Frontal cortex (tissue), 4 donors: ENCODE data around the gene COL8A2. TPM values are rescaled to one million over a fixed set of nuclear protein-coding genes. Genes with fewer than 3 reads are reported as not detected.
A peak's percentile ranks its signal among the peaks of the same experiment; 100 is the strongest.
"Not testable (repeated sequence)": the region's sequence is repeated elsewhere in the genome, so short reads cannot be mapped to it uniquely, and the experiment has no call there.

Experiments used
- DNase-seq, 2 donors: peaks; one replicate each; pipeline ENCODE4 v3.0.0; 2012; ENCODE audit warnings: low spot score in 2 of 2
- FAIRE-seq: peaks from 2 replicates; lab custom pipeline; 2012; peaks lifted over from hg19 to GRCh38; lab: Jason Lieb, UNC
- total RNA-seq: library from RNA; depleted of rRNA; stranded (reverse); fragments of >200 nt; gene quantifications from one replicate; pipeline ENCODE4 v1.2.3, GENCODE V29; 2014
- donor health status: control.
- donor health status: control.
- donor health status: control.

The COL8A2 gene
- 0.82 TPM for total RNA-seq

DNA sequence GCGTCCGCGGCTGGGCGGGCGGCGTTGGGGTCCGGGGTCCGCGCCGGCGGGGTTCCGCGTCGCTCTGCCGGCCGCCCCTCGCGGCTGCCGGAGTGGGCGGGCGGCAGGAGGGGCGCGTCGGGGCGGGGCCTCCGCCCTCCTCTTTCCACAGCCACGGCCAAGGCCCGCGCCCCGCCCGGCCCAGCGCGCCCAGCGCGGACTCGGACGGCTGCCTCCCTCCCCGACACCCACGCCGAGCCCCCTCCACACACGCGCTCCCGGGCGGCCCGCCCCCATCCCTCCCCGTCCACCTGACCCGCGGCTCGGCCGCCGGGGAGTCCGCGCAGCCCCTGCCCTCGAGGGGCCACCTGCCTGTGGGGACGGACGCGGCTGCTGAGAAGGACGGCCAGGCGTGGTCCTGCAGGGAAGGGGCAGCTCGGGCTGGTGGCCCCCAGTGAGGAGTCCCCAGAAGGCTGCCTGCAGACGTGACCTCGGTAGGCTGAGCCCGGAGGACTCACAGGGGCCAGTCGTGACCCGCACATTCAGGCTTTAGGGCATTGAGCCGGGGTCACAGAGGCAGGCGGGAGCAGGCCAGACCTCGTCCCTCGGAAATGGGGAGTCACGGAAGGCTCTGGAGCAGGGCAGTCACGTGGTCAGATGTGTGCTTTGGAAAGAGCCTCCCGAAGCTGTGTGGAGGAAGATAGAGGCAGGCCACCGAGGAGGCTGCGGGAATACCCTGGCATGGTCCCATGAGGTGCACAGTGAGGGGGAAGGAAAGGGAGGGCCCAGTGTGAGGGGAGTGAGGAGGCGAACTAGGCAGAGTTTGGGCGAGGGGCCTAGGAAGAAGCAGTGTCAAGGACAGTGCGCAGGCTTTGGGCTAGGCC, at the start of gene COL8A2:
TSS of gene COL8A2 (minus strand) at position 94 of the 863 bp plus-strand sequence. CDS start 24,980 bp downstream, outside the sequence.
- FAIRE-seq (no peak), DNase-seq (peak in 1 of 2 donors; percentile 64)

DNA sequence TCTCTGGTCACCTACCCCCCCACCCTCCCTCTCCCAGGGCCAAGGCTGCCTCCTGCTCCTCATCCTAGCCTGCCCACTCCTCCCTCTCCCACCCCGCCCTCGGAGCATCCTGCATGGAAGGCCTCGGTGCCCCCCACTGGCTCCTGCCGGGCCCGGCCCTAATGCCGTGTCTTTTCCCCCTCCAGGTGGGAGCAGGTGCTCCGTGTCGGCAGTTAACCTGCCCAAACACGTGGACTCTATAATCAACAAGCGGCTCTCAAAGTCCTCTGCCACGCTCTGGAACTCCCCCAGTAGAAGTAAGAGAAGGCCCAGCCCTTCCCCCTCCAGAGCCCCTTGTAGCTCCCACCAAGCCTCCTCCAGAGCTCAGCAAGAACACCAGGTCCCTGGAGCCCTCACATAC, 49.7 kb upstream of the COL8A2 start:
- DNase-seq: no peak
- no peak for FAIRE-seq

DNA sequence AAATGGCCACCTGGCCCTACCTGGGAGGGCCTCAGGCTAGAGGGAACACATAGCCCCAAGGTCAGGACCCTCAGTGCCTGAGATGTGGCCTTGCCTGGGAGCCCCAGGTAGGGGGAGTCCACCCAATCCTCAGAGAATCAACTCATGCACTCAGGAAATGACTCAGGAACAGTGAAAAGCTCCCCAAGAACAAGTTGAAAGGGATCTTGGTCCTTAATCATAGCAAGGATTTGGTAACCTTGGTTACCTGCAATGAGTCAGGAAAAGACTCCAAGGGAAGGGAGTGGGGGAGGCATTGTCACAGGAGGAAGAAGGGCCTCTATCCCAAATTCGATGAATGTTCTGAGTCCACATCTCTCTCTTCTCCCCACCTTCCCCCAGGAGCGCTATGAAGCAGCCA, 48.0 kb upstream of the COL8A2 start:
- no peak for FAIRE-seq
- no peak for DNase-seq

DNA sequence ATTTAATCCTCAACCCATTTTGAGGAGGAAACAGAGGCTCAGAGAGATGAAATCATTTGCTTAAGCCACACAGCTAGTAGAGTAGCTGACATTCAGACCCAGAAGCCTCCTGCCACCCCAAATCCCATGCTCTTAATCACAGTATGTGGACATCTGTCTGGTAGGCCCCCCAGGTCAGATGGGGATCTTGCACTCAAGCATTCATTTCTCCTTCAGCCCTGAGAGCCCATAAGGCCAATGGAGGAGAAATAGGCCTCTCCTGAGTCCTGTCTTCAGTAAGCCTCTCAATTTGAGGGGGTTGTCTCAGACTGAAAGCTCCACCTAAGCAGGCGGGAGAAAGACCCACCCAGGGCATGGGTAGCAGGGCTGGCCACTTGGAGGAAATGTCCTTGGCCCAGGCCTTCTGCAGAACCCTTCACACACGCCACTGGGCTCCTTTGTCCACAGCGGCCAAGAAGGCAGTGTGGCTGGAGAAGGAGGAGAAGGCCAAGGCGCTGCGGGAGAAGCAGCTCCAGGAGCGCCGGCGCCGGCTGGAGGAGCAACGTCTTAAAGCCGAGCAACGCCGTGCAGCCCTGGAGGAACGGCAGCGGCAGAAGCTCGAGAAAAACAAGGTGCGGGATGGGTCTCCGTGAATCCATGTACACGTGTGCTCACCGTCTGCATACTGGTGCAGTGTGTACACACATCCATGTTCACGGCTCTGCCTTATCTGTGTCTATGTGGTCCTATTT, 47.2 kb upstream of the COL8A2 start:
- FAIRE-seq (no peak), DNase-seq (no peak)

DNA sequence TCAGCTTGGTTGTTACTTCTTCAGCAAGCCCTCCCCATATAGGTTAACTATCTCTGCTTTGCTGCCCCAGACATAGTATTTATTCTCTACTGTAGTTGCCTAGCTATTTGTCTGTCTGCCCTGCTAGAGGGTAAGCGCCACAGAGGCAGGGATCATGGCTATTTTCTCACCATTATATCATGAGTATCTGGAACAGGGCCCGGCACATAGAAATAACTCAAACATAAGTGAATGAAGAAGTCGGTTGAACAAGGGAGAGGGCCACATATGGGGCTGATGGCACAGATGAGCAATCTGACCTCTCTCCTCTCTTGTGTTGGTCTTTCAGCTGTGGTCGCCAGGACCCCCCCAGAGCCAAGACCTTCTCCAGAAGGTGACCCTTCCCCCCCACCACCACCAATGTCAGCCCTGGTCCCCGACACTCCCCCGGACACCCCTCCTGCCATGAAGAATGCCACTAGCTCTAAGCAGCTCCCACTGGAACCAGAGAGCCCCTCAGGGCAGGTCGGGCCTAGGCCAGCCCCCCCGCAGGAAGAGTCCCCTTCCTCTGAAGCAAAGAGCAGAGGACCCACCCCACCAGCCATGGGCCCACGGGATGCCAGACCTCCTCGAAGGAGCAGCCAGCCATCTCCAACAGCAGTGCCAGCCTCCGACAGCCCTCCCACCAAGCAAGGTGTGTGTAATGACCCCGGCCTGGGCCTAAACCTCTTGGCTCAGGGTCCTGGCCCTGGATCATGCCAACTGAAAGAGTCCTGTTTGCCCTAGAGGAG, 45.8 kb upstream of the COL8A2 start:
- no peak for DNase-seq
- FAIRE-seq: no peak

DNA sequence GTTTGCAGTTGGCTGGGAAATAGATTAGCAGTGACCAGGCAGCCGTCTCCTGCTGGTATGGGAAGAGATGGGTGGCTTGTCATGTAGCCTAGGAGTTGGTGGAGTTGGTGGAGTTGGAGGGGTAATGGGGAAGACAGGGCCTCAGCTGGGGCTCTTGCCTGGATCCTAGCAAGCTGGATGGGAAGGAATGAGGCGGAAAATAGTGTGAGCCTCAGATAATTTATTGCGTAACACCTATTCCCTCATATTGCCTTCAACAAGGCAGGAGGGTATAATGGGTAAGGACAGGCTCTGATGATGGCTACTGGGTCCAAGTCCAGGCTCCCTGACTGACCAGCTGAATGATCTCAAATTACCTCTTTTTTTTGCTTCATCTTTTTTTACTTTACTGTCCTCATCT, 43.5 kb upstream of the COL8A2 start:
- no peak for FAIRE-seq
- DNase-seq: no peak

DNA sequence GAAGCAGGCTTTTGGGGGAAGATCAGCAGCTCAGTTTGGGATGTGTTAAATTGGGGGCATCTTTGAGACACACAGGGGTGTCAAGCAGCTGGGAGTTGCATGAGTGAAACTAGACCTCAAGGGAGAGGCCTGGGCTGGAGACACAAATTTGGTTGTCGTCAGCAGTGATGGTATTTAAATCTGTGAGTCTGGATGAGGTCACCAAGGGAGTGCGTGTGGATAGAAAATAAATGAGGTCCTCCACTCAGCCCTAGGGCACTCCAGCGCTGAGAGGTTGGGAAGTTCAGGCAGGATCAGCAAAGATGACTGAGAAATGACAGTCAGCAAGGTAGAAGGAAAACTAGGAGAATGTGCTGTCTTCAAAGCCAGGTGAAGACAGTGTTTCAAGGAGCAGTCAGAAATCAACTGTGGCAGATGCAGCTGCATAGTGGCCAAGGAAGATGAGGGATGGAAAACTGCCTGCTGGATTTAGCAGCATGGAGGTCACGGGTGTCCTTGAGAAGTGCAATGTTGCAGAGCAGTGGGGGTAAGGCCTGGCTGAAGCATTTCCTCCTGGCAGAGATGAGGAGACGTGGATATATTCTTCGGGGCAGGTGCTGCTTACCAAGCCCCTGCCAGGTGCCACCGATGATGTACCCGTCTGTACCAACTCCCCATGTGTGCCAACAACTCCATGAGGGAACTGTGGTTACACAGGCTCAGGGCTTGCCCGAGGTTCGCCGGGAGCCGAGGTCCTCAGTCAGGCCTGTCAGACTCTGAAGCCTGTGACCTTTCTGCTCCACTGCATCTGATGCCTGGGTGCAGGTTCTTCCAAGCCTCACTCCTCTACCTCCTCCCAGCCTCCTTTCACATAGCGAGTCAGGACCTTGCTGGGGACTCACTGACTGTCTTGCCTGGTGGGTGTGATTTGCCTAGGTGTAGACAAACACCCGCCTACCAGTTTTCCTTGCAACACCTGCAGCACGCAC, 42.2 kb upstream of the COL8A2 start:
- FAIRE-seq (no peak), DNase-seq (no peak)

DNA sequence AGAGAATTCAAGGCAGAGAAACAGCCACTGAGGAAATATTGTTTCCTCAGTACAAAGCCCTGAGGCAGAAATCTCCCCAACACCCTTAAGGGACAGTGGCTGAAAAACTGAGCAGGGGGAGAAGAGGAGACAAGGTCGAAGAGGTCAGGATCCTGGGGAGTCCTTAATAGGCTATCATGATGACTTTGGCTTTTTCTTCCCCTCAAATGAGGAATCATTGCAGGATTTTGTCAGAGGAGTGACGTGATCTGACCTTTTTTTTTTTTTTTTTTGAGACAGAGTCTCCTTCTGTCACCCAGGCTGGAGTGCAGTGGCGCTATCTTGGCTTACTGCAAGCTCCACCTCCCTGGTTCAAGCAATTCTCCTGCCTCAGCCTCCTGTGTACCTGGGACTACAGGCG, 41.1 kb upstream of the COL8A2 start:
- FAIRE-seq: no peak

DNA sequence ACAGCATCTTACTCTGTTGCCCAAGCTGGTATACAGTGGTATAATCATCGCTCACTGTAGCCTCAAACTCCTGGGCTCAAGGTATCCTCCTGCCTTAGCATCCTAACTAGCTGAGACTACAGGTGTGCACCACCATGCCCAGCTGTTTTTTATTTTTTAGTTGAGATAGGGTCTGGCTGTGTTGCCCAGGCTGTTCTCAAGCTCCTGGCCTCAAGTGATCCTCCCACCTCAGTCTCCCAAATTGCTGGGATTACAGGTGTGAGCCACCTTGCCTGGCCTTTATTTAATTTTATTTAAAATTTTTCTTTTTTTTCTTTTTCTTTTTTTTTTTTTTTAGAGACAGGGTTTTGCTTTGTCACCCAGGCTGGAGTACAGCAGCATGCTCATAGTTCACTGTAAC, 40.1 kb upstream of the COL8A2 start:
- DNase-seq (no peak), FAIRE-seq (no peak)

More for the DNA sequence above, 41.1 kb upstream of the COL8A2 start:
- DNase-seq: no peak

DNA sequence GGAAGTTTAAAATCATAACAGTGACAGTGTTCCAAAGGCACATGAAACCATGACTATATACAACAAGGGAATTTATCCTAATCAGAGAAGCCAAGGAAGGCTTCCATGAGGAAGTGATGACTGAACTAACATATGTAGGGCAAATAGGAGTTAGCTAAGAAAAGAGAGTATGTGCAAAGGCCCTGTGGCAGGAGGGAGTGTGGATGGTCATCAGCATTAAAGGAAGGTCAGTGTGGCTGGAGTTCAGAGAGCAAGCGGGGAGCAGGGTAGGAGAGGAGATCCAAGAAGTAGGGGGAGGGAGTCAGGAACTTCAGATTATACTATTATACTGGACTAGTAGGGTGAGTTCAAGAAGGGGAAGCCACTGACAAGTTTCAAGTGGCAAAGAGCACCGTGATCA, 39.3 kb upstream of the COL8A2 start:
- FAIRE-seq (no peak), DNase-seq (no peak)

DNA sequence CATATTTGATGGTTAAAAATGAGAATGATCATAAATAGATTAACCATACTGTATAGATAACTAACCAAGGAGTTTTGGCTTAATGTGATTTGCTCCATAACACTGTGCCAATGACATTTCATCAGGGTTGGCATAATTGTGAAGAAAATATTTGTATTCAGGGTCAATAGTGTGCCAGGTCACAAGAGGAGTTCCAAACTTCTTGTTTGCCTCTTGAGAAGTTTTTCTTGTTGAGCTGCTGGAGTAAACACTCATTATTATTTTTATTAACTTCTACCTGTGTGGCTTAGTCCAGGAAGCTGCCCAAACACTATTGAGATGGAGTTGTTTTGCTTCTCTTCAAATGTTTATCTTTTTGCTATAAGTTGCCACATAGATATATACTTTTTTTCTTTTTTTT, 38.4 kb upstream of the COL8A2 start:
- no peak for DNase-seq
- FAIRE-seq: no peak

DNA sequence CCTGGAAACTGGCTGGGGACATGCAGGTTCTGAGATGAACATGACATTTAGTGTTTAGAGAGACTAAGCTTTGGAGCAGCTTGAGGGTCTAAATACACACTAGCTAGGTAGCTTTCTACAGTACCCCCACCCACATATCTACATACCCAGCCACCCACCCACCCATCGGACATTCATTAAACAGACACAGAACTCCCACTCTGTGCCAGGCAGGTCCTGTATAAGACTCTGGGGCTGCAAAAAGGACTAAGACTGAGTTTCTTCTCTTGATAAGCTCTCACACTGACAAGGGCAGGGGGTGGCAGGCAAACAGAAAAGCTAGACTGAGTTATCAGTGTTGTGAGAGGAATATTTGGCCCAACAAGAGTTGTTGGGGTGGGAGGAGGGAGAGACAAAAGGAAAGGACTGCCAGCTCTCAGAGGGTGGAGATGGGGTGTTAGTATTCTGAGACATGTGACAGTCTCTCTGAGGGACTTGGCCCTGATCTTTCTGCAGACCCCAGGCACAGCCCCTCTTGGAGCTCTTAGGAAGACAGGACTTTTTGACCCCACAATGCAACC, 37.7 kb upstream of the COL8A2 start:
- DNase-seq (no peak), FAIRE-seq (no peak)

DNA sequence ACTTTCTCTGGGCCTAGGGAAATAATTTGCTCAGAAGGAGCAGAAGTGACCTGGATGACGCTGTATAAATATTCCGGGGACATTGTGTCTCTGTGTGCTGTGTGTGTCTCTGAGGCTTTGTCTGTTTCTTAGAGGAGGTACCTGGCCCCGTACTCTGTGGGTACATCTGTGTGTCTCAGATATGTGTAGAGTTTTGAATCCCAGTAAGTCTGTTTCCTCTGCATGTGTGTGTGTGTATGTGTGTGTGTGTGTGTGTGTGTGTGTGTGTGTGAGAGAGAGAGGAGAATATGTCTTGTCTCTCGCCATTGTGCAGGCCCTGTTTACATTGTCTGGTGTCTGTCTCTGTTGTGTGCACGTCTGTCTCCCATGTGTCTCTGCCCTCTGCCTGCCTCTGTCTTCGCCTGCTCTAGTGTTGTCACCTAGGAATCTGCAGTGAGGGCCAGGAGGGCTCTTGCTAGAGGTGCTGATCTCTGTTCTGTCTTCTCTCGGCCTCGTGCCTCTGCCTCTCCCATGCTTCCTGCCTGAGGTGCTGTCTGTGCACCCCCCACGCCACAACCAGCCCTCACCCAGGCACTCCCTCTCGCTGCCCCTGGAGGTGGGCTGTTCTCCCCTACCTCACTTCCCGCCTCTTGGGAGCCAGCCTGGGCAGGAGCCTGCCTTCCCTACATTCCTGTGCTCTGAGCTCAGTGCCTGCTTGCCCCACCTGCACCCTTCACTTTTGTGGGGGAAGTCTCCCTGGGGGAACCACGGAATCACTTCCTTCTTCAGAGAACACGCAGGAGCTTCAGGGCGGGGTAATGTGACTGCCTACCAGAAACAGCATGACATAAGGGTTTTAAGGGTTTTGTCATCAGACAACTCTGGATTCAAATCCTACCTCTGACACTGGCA, 36.9 kb upstream of the COL8A2 start:
- FAIRE-seq: no peak

DNA sequence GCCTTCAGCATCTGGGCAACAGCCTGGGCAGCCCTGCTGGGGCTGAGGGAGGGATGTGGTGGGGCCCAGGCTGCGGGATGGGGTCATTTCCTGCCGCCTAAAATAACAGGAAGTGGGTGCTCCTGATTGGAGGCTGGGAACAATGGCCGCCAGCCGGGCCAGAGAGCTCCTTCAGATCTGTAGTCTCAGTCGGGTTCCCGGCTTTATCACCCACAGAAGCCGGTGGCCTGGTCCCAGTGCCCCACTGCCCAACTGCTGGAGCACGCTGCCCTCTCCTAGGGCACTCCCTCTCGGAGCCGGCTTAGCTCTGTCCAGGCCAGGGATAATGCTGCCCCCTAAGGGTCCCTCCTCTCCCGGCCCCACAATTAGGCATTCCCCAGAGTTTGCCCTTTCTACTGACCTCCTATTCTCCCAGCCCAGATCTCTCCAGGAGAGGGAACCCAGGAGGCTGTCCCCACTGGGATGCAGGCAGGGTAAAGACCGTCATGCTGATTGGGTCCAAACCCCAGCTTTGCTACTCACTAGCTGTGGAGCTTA, 36.0 kb upstream of the COL8A2 start:
- no peak for FAIRE-seq
- no peak for DNase-seq

More for the DNA sequence above, 36.9 kb upstream of the COL8A2 start:
- DNase-seq: no peak

DNA sequence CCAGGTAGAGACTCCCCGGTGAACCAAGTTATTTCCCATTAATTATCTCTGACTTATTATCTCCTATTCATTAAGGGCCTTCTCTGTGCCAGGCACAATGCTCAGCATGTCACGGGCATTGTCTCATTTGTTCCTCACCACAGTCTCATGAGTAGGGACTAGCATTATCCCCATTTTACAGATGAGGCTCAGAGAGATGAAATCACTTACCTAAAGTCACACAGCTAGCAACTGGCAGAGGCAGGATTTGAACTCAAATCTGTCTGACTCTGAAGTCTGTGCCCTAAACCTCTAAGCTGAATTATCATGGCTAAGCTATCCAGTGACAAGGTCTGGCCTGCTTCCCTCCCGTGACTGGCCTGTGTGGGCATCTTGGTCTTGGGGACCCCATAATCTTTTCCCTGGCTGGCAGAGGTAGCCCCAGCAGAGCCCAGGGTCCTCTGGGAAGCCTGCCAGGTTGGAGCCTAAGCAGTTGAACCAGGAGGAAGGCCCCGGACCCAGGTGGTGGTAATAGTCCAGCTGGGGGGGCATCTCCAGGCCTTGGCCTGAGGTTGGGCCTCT, 35.4 kb upstream of the COL8A2 start:
- FAIRE-seq: no peak
- DNase-seq: no peak

DNA sequence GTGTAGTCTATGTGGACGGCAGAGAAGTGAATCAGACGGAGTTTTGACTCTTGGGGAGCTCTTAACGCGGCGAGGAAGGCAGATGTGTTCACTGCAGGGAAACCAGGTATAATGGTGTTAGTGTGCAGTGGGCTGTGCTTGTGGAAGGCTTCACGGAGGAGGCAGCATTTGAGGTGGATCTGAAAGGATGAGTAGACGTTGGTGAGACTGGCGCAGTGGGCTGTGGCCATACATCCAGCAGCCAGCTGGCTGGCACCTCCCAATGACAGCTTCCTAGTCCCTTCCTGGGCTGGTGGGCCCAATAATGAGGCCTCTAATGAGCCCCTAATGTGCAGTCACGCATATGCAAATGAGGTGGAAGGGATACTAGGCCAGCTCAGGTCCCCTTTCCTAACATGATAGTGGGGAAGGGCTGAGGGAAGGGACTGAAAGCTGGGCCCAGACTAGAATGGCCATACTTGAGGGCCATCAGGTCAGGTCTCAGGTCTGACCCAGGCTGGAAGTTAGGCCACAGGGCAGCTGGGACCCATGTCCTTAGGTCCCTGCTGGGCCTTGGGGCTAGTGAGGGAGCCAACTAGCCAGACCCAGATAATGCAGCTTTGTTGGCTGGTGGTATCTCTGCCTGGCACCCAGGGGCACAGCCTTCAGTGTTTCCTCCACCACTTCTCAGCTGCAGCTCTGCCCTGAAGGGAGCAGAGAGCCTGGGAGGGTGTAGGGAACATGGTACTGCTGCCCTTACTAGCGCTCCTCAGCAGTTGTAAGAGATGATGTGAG, 34.8 kb upstream of the COL8A2 start:
- DNase-seq: no peak
- no peak for FAIRE-seq

DNA sequence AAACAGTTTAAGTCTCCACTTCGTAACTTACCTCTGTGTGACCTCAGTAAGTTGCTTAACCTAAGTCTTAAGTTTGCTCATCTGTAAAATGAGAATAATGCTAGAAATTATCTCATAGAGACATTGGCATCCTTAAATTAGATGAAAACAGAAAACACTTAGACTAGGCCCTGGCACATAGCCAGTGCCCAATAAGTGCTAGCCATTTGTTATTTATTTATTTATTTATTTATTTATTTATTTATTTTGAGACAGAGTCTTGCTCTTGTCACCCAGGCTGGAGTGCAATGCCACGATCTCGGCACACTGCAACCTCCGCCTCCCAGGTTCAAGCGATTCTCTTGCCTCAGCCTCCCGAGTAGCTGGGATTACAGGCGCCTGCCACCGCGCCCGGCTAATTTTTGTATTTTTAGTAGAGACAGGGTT, 33.8 kb upstream of the COL8A2 start:
- not testable (repeated sequence) for FAIRE-seq, DNase-seq
